Thyroid gland (tissue), 4 donors: ENCODE measurements around the gene C6orf132. TPM values are rescaled to one million over a fixed set of nuclear protein-coding genes. Genes with fewer than 3 reads are reported as not detected.

ENCODE experiments used
- DNase-seq, 2 donors: peaks; one replicate each; pipeline ENCODE4 v3.0.0-alpha.2; 2019
- H3K27ac ChIP-seq, 3 donors: fragments of 200-600 bp; sonication (generic); 1 replicate in 2 of 3; 2 replicates in 1 of 3; pipeline ENCODE4 v1.5.1; 2016 to 2019; ENCODE audit warnings: mild to moderate bottlenecking in 1 of 3, moderate library complexity in 1 of 3
- H3K27me3 ChIP-seq: fragments of 200-600 bp; sonication (generic); one replicate; pipeline ENCODE4 v1.5.1; 2019
- H3K36me3 ChIP-seq, 2 donors: fragments of 200-600 bp; sonication (generic); one replicate each; pipeline ENCODE4 v1.5.1; 2016 to 2019
- H3K4me1 ChIP-seq, 2 donors: fragments of 200-600 bp; sonication (generic); one replicate each; pipeline ENCODE4 v1.5.1; 2017 to 2019
- H3K4me3 ChIP-seq, 3 donors: fragments of 200-600 bp; sonication (generic); replicated peaks in 1 of 3; 1 replicate in 2 of 3; 2 replicates in 1 of 3; pipeline ENCODE4 v1.5.1; 2016; ENCODE audit warnings: mild to moderate bottlenecking in 1 of 3
- H3K9me3 ChIP-seq: fragments of 200-600 bp; sonication (generic); one replicate; pipeline ENCODE4 v1.5.1; 2017
- CTCF ChIP-seq, 6 experiments: fragments of 200-600 bp in 3 of 6; fragments of 450-650 bp in 3 of 6; sonication (generic) in 3 of 6; IDR thresholded peaks; one replicate each; pipeline ENCODE4 v1.5.1; 2016 to 2019; ENCODE audit warnings: antibody characterized with exemption in 6 of 6, mild to moderate bottlenecking in 2 of 6, inconsistent platforms in 1 of 6, moderate library complexity in 1 of 6
- POLR2A ChIP-seq, 2 donors: fragments of 450-650 bp; IDR thresholded peaks; one replicate each; pipeline ENCODE4 v1.6.1; 2017; ENCODE audit warnings: antibody characterized with exemption in 2 of 2, mild to moderate bottlenecking in 2 of 2, moderate library complexity in 1 of 2
- WGBS, 2 donors: methylation state at CpG; one replicate each; pipeline ENCODE4 v1.1.5; 2017; 5-methylcytosine and 5-hydroxymethylcytosine counted together
- intact Hi-C: fragments of 100-400 bp; cut with DNase I; formaldehyde crosslinking; loops from one replicate; pipeline ENCODE4 v1.15.1; 2023
- total RNA-seq, 4 donors: library from RNA; depleted of rRNA; stranded (reverse); fragments of >200 nt; gene quantifications; one replicate each; pipeline ENCODE4 v1.2.3, GENCODE V29; 2016

The C6orf132 gene
- total RNA-seq, 4 donors from 2014 or later: 14.8 to 34.3 (median 30.6) TPM

GRCh38 chr6:42106112-42107023 is 36.1 kb downstream of the C6orf132 start:
- no peak for TF ChIP-seq CTCF (IDR thresholded peaks at IDR 0.05)
- TF ChIP-seq POLR2A (IDR thresholded peaks at IDR 0.05): no peak
- no peaks in the 10 kb centered on the region for H3K36me3 ChIP-seq
- peak overlapping the region in 1 of 3 donors; percentile 56 for H3K27ac ChIP-seq
- H3K4me1 ChIP-seq: peaks cover 34 to 35% of the 10 kb centered on the region in 2 donors
- no peak overlapping the region for H3K4me3 ChIP-seq
- DNase-seq: peak; percentile 59 to 62
- no peaks in the 10 kb centered on the region for H3K9me3 ChIP-seq
- no peaks in the 10 kb centered on the region for H3K27me3 ChIP-seq
- intact Hi-C loops: loop anchor here (10.0 kb wide), 1 partner anchor 58 kb away; no protein-coding TSS in a partner anchor
- WGBS, 2 donors: 72 to 75% methylated on average over 12 to 19 of the region's 19 CpGs

- DNase-seq: no peak
- Histone ChIP-seq H3K9me3 (no peaks in the 10 kb centered on the region), H3K4me1 (peaks cover 39 to 42% of the 10 kb centered on the region in 2 donors), H3K36me3 (no peaks in the 10 kb centered on the region), H3K27ac (peak overlapping the region in 1 of 3 donors; percentile 56), H3K27me3 (no peaks in the 10 kb centered on the region), H3K4me3 (no peak overlapping the region)
- intact Hi-C loops: loop anchor here (10.0 kb wide), 1 partner anchor 59 kb away; no protein-coding TSS in a partner anchor
- TF ChIP-seq POLR2A (IDR thresholded peaks at IDR 0.05) (no peak), CTCF (IDR thresholded peaks at IDR 0.05) (no peak)
- WGBS, 2 donors: 83 to 90% methylated on average over 1 of the region's 1 CpG
Measured at GRCh38 chr6:42105709-42106108, 36.7 kb downstream of the C6orf132 start.

- TF ChIP-seq POLR2A (IDR thresholded peaks at IDR 0.05) (no peak), CTCF (IDR thresholded peaks at IDR 0.05) (no peak)
- H3K4me1 ChIP-seq: peaks cover 39 to 47% of the 10 kb centered on the region in 2 donors
- no peaks in the 10 kb centered on the region for H3K27me3 ChIP-seq
- DNase-seq: no peak
- intact Hi-C loops: loop anchor here (10.0 kb wide), 1 partner anchor 60 kb away; no protein-coding TSS in a partner anchor
- 83 to 89% methylated on average over 10 to 15 of the region's 17 CpGs for WGBS, 2 donors
- peak overlapping the region in 1 of 3 donors; percentile 86 for H3K27ac ChIP-seq
- no peaks in the 10 kb centered on the region for H3K9me3 ChIP-seq
- no peak overlapping the region for H3K4me3 ChIP-seq
- H3K36me3 ChIP-seq: no peaks in the 10 kb centered on the region
Measured at GRCh38 chr6:42105156-42105648, 37.2 kb downstream of the C6orf132 start.

GRCh38 chr6:42104804-42105125 is 37.7 kb downstream of the C6orf132 start:
- Histone ChIP-seq H3K4me3 (peak overlapping the region in 1 of 3 donors; percentile 28), H3K27me3 (no peaks in the 10 kb centered on the region), H3K27ac (peak overlapping the region in 2 of 3 donors; percentile 80 to 86), H3K36me3 (no peaks in the 10 kb centered on the region), H3K9me3 (no peaks in the 10 kb centered on the region), H3K4me1 (peaks cover 39 to 51% of the 10 kb centered on the region in 2 donors)
- TF ChIP-seq CTCF (IDR thresholded peaks at IDR 0.05) (no peak), POLR2A (IDR thresholded peaks at IDR 0.05) (no peak)
- 71 to 82% methylated on average over 6 to 15 of the region's 16 CpGs for WGBS, 2 donors
- no peak for DNase-seq
- intact Hi-C loops: loop anchor here (10.0 kb wide), 1 partner anchor 60 kb away; no protein-coding TSS in a partner anchor
